ENCODE data around the gene METTL2B. TPM values are rescaled to one million over a fixed set of nuclear protein-coding genes. Genes with fewer than 3 reads are reported as not detected.
"Not testable (repeated sequence)": the region's sequence is repeated elsewhere in the genome, so short reads cannot be mapped to it uniquely, and the experiment has no call there.

METTL2B gene
- total and polyA plus RNA-seq, 7 donors, result 11.8 to 29.2 (median 22.8) TPM

- TF ChIP-seq CTCF (IDR thresholded peaks at IDR 0.05), result no peak
- peaks cover 4 to 12% of the 10 kb centered on the region in 2 donors for H3K36me3 ChIP-seq (ENCODE audit: insufficient read depth in 1 of 2, low read depth in 1 of 2)
- intact Hi-C loops (cut with DNase I), result loop anchor here (2.0 kb wide), 2 partner anchors 28 to 58 kb away; no protein-coding TSS in a partner anchor
- H3K4me1 ChIP-seq, result peaks cover 28% of the 10 kb centered on the region
- no peak for DNase-seq
- no peaks in the 10 kb centered on the region for H3K27me3 ChIP-seq (ENCODE audit: insufficient read depth in 3 of 3, low read length in 2 of 3)
- no peak overlapping the region for H3K27ac ChIP-seq
- no peak overlapping the region for H3K4me3 ChIP-seq
- no peaks in the 10 kb centered on the region for H3K9me3 ChIP-seq
- 66 to 68% (median 67%) methylated on average over 3 of the region's 3 CpGs for WGBS, 3 donors
- ATAC-seq, result no peak
These were observed 17.6 kb upstream of the METTL2B start for GRCh38 chr7:128458956-128459355.

DNA sequence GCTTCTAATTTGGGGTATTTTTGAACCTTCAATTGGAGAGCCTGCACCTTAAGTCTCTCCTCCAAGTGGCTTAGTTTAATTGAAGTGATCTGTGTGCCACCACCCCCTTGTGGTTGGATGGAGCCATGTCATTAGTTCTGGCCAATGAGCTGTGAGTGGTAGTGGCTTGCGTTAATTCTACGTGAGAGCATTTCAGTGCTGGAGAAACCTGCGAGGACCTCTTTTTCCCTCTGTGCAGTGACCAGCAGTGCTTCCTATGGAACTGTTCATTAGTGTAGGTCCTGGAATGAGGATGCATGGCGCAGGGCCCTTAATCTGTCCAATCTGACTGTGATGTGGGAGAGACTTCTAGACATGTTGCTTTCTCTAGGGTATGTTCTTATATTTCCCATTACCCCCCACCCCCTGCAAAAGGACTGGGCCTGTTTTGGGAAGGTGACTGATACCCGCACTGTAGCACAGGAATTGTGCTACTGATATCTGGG, 17.1 kb upstream of the METTL2B start:
- H3K27me3 ChIP-seq (ENCODE audit: insufficient read depth in 3 of 3, low read length in 2 of 3), result no peaks in the 10 kb centered on the region
- 42 to 47% (median 44%) methylated on average over 5 of the region's 5 CpGs for WGBS, 3 donors
- intact Hi-C loops (cut with DNase I), result loop anchor here (2.0 kb wide), 2 partner anchors 29 to 59 kb away; no protein-coding TSS in a partner anchor
- peak; percentile 83 for TF ChIP-seq CTCF (IDR thresholded peaks at IDR 0.05)
- peak in 3 of 4 donors; percentile 49 to 54 (median 50) for ATAC-seq
- no peaks in the 10 kb centered on the region for H3K9me3 ChIP-seq
- H3K27ac ChIP-seq, result no peak overlapping the region
- peaks cover 4 to 12% of the 10 kb centered on the region in 2 donors for H3K36me3 ChIP-seq (ENCODE audit: insufficient read depth in 1 of 2, low read depth in 1 of 2)
- peaks cover 25% of the 10 kb centered on the region for H3K4me1 ChIP-seq
- no peak overlapping the region for H3K4me3 ChIP-seq
- DNase-seq, result peak; percentile 44 to 56

GRCh38 chr7:128462460-128462859, 14.1 kb upstream of the METTL2B start:
- H3K36me3 ChIP-seq (ENCODE audit: insufficient read depth in 1 of 2, low read depth in 1 of 2), result peaks cover 2 to 9% of the 10 kb centered on the region in 2 donors
- H3K27ac ChIP-seq, result no peak overlapping the region
- intact Hi-C loops (cut with DNase I), result no loop called here
- WGBS, 3 donors, result 70 to 77% (median 73%) methylated on average over 5 of the region's 5 CpGs
- no peak for ATAC-seq
- H3K4me3 ChIP-seq, result no peak overlapping the region
- no peak for DNase-seq
- peaks cover 7% of the 10 kb centered on the region for H3K4me1 ChIP-seq
- TF ChIP-seq CTCF (IDR thresholded peaks at IDR 0.05), result no peak
- H3K27me3 ChIP-seq (ENCODE audit: insufficient read depth in 3 of 3, low read length in 2 of 3), result no peaks in the 10 kb centered on the region
- no peaks in the 10 kb centered on the region for H3K9me3 ChIP-seq

- H3K27me3 ChIP-seq (ENCODE audit: insufficient read depth in 3 of 3, low read length in 2 of 3); H3K4me1 ChIP-seq; DNase-seq; H3K4me3 ChIP-seq; H3K27ac ChIP-seq; H3K9me3 ChIP-seq; H3K36me3 ChIP-seq (ENCODE audit: insufficient read depth in 1 of 2, low read depth in 1 of 2); intact Hi-C loops (cut with DNase I); ATAC-seq: not testable (repeated sequence)
- 94 to 96% (median 94%) methylated on average over 16 to 30 of the region's 30 CpGs for WGBS, 3 donors
These were observed 13.2 kb upstream of the METTL2B start for GRCh38 chr7:128463345-128463744.

DNA sequence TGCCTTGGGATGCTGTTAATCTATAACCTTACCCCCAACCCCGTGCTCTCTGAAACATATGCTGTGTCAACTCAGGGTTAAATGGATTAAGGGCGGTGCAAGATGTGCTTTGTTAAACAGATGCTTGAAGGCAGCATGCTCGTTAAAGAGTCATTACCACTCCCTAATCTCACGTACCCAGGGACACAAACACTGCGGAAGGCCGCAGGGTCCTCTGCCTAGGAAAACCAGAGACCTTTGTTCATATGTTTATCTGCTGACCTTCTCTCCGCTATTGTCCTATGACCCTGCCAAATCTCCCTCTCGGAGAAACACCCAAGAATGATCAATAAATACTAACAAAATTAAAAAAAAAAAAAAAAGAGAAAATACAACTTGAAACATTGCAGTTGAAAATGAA, 12.6 kb upstream of the METTL2B start:
- H3K4me3 ChIP-seq; DNase-seq; H3K27ac ChIP-seq; intact Hi-C loops (cut with DNase I); H3K27me3 ChIP-seq (ENCODE audit: insufficient read depth in 3 of 3, low read length in 2 of 3); H3K36me3 ChIP-seq (ENCODE audit: insufficient read depth in 1 of 2, low read depth in 1 of 2); H3K4me1 ChIP-seq; H3K9me3 ChIP-seq; ATAC-seq: not testable (repeated sequence)
- 85 to 89% (median 88%) methylated on average over 7 of the region's 8 CpGs for WGBS, 3 donors

- intact Hi-C loops (cut with DNase I); DNase-seq; H3K36me3 ChIP-seq (ENCODE audit: insufficient read depth in 1 of 2, low read depth in 1 of 2); H3K4me3 ChIP-seq; ATAC-seq; H3K4me1 ChIP-seq; H3K27me3 ChIP-seq (ENCODE audit: insufficient read depth in 3 of 3, low read length in 2 of 3); H3K27ac ChIP-seq; H3K9me3 ChIP-seq: not testable (repeated sequence)
These were observed 9.7 kb upstream of the METTL2B start for GRCh38 chr7:128466871-128467270.

GRCh38 chr7:128477336-128477690, 765 bp downstream of the METTL2B start:
- Histone ChIP-seq H3K4me1 (peaks cover 12% of the 10 kb centered on the region), H3K4me3 (peak overlapping the region; percentile 88), H3K36me3 (ENCODE audit: insufficient read depth in 1 of 2, low read depth in 1 of 2) (peaks cover 0 to 33% of the 10 kb centered on the region in 2 donors), H3K27ac (peak overlapping the region; percentile 89)
- 6 to 10% (median 10%) methylated on average over 4 of the region's 4 CpGs for WGBS, 3 donors
- intact Hi-C loops (cut with DNase I), result loop anchor here in 1 of 2 donors (10.0 kb wide), 1 partner anchor 57 kb away; no protein-coding TSS in a partner anchor
- not testable (repeated sequence) for H3K27me3 ChIP-seq (ENCODE audit: insufficient read depth in 3 of 3, low read length in 2 of 3); ATAC-seq; H3K9me3 ChIP-seq; DNase-seq

DNA sequence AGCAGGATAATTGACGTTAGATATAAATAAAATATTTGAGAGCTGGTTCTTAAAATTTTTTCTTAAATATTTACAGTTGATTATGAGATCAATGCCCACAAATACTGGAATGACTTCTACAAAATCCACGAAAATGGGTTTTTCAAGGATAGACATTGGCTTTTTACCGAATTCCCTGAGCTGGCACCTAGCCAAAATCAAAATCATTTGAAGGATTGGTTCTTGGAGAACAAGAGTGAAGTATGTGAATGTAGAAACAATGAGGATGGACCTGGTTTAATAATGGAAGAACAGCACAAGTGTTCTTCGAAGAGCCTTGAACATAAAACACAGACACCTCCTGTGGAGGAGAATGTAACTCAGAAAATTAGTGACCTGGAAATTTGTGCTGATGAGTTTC, 2.5 kb downstream of the METTL2B start:
- 73 to 83% (median 75%) methylated on average over 3 of the region's 4 CpGs for WGBS, 3 donors
- DNase-seq, result not testable (repeated sequence)
- H3K36me3 ChIP-seq (ENCODE audit: insufficient read depth in 1 of 2, low read depth in 1 of 2), result peaks cover 0 to 47% of the 10 kb centered on the region in 2 donors

GRCh38 chr7:128488134-128488533, 11.6 kb downstream of the METTL2B start:
- ATAC-seq; intact Hi-C loops (cut with DNase I); H3K27ac ChIP-seq; H3K4me3 ChIP-seq; DNase-seq; H3K9me3 ChIP-seq; H3K27me3 ChIP-seq (ENCODE audit: insufficient read depth in 3 of 3, low read length in 2 of 3); H3K4me1 ChIP-seq: not testable (repeated sequence)
- 93 to 96% (median 95%) methylated on average over 6 of the region's 6 CpGs for WGBS, 3 donors
- peaks cover 0 to 63% of the 10 kb centered on the region in 2 donors for H3K36me3 ChIP-seq (ENCODE audit: insufficient read depth in 1 of 2, low read depth in 1 of 2)

More for the DNA sequence above, 2.5 kb downstream of the METTL2B start:
- H3K4me1 ChIP-seq, result peaks cover 12% of the 10 kb centered on the region
- H3K27me3 ChIP-seq (ENCODE audit: insufficient read depth in 3 of 3, low read length in 2 of 3); H3K27ac ChIP-seq; H3K9me3 ChIP-seq; H3K4me3 ChIP-seq; ATAC-seq: not testable (repeated sequence)
- intact Hi-C loops (cut with DNase I), result loop anchor here in 1 of 2 donors (10.0 kb wide), 1 partner anchor 56 kb away; no protein-coding TSS in a partner anchor
